SK-N-MC (cell line): Measurements from ENCODE around the gene AK5.

Experiments used
- DNase-seq: peaks from one replicate; pipeline ENCODE4 v3.0.0-alpha.2; 2011; ENCODE audit warnings: low read depth, low spot score
- H3K27ac ChIP-seq: fragments of 200-600 bp; sonication (generic); 2 replicates; pipeline ENCODE4 v1.5.1; 2016; ENCODE audit warnings: mixed run types
- H3K36me3 ChIP-seq: fragments of 200-600 bp; sonication (generic); 2 replicates; pipeline ENCODE4 v1.6.1; 2017; ENCODE audit warnings: antibody characterized with exemption, low read length, mixed read lengths; ENCODE audit not compliant: insufficient read depth
- H3K4me3 ChIP-seq: fragments of 200-600 bp; sonication (generic); 2 replicates; pipeline ENCODE4 v1.5.1; 2016
- H3K9ac ChIP-seq: fragments of 200-600 bp; sonication (generic); 2 replicates; pipeline ENCODE4 v1.8.0; 2017; ENCODE audit warnings: mixed run types, mixed read lengths; ENCODE audit not compliant: insufficient read length
- H3K9me3 ChIP-seq: fragments of 200-600 bp; sonication (generic); 2 replicates; pipeline ENCODE4 v1.6.1; 2017; ENCODE audit warnings: low read depth, mild to moderate bottlenecking, antibody characterized with exemption, low read length, moderate library complexity, mixed read lengths
- EZH2 ChIP-seq: fragments of 200-600 bp; sonication (generic); IDR thresholded peaks from one replicate; pipeline ENCODE4 v1.6.1; 2017; ENCODE audit warnings: antibody characterized with exemption
- FOXP2 ChIP-seq: optimal IDR thresholded peaks from 2 replicates; pipeline ENCODE3; 2011; ENCODE audit warnings: mild to moderate bottlenecking, moderate library complexity; ENCODE audit not compliant: insufficient read depth; ENCODE audit errors: extremely low read length, control extremely low read depth
- POLR2AphosphoS5 ChIP-seq: IDR thresholded peaks from 2 replicates; pipeline ENCODE4 v1.6.1; 2012; ENCODE audit warnings: mild to moderate bottlenecking, low read depth, low read length, borderline replicate concordance

The AK5 gene

GRCh38 chr1:77375990-77376389, 94.2 kb downstream of the AK5 start:
- no peak for DNase-seq
- TF ChIP-seq EZH2: no peak
- TF ChIP-seq POLR2AphosphoS5: no peak
- no peak for TF ChIP-seq FOXP2
- no peaks in the 10 kb centered on the region for H3K36me3 ChIP-seq
- H3K9ac ChIP-seq: no peak overlapping the region
- H3K27ac ChIP-seq: no peak overlapping the region
- H3K4me3 ChIP-seq: no peak overlapping the region
- no peaks in the 10 kb centered on the region for H3K9me3 ChIP-seq

GRCh38 chr1:77378723-77379535, 97.1 kb downstream of the AK5 start:
- Histone ChIP-seq H3K4me3 (no peak overlapping the region), H3K9me3 (no peaks in the 10 kb centered on the region), H3K9ac (no peak overlapping the region), H3K27ac (no peak overlapping the region), H3K36me3 (no peaks in the 10 kb centered on the region)
- no peak for DNase-seq
- TF ChIP-seq POLR2AphosphoS5: no peak
- no peak for TF ChIP-seq FOXP2
- TF ChIP-seq EZH2: no peak

- TF ChIP-seq EZH2 (no peak), POLR2AphosphoS5 (no peak), FOXP2 (no peak)
Observed at GRCh38 chr1:77382366-77382765, 100.5 kb downstream of the AK5 start.

GRCh38 chr1:77383236-77383635, 101.4 kb downstream of the AK5 start:
- Histone ChIP-seq H3K9ac (no peak overlapping the region), H3K27ac (no peak overlapping the region), H3K4me3 (no peak overlapping the region), H3K9me3 (no peaks in the 10 kb centered on the region), H3K36me3 (no peaks in the 10 kb centered on the region)
- TF ChIP-seq FOXP2 (no peak), POLR2AphosphoS5 (no peak), EZH2 (no peak)
- no peak for DNase-seq

More at GRCh38 chr1:77382366-77382765, 100.5 kb downstream of the AK5 start:
- DNase-seq: no peak
- no peak overlapping the region for H3K27ac ChIP-seq
- H3K4me3 ChIP-seq: no peak overlapping the region
- no peaks in the 10 kb centered on the region for H3K36me3 ChIP-seq
- no peaks in the 10 kb centered on the region for H3K9me3 ChIP-seq
- H3K9ac ChIP-seq: no peak overlapping the region

- no peak overlapping the region for H3K4me3 ChIP-seq
- TF ChIP-seq POLR2AphosphoS5: no peak
- no peak for TF ChIP-seq FOXP2
- no peak for TF ChIP-seq EZH2
- no peak for DNase-seq
- H3K9me3 ChIP-seq: no peaks in the 10 kb centered on the region
- H3K27ac ChIP-seq: no peak overlapping the region
- H3K9ac ChIP-seq: no peak overlapping the region
- H3K36me3 ChIP-seq: no peaks in the 10 kb centered on the region
Observed at GRCh38 chr1:77385551-77385950, 103.7 kb downstream of the AK5 start.

- Histone ChIP-seq H3K27ac (no peak overlapping the region), H3K4me3 (no peak overlapping the region), H3K9ac (no peak overlapping the region), H3K9me3 (no peaks in the 10 kb centered on the region), H3K36me3 (no peaks in the 10 kb centered on the region)
- no peak for DNase-seq
- TF ChIP-seq FOXP2: no peak
- TF ChIP-seq EZH2: no peak
- TF ChIP-seq POLR2AphosphoS5: no peak
Observed at GRCh38 chr1:77386276-77386675, 104.5 kb downstream of the AK5 start.

- H3K9me3 ChIP-seq: no peaks in the 10 kb centered on the region
- TF ChIP-seq FOXP2 (no peak), EZH2 (no peak), POLR2AphosphoS5 (no peak)
- no peak overlapping the region for H3K27ac ChIP-seq
- H3K36me3 ChIP-seq: no peaks in the 10 kb centered on the region
- DNase-seq: no peak
- no peak overlapping the region for H3K4me3 ChIP-seq
- H3K9ac ChIP-seq: no peak overlapping the region
Observed at GRCh38 chr1:77387553-77387952, 105.7 kb downstream of the AK5 start.

GRCh38 chr1:77388661-77389060, 106.8 kb downstream of the AK5 start:
- Histone ChIP-seq H3K9me3 (no peaks in the 10 kb centered on the region), H3K9ac (no peak overlapping the region), H3K4me3 (no peak overlapping the region), H3K27ac (no peak overlapping the region), H3K36me3 (no peaks in the 10 kb centered on the region)
- DNase-seq: no peak
- no peak for TF ChIP-seq POLR2AphosphoS5
- no peak for TF ChIP-seq EZH2
- no peak for TF ChIP-seq FOXP2
